ENCODE measurements around the gene TTC9C.

GRCh38 chr11:62706850-62707247 lies 21.4 kb upstream of the TTC9C start:
- no peak for TF ChIP-seq CTCF (conservative IDR thresholded peaks at IDR 0.05; ENCODE audit: low read depth, low read length)
- TF ChIP-seq EZH2 (IDR thresholded peaks at IDR 0.05; ENCODE audit: low read length, unreplicated experiment): no peak

All from PC-3 (cell line).